HepG2 (cell line): ENCODE data around the gene ABL2. TPM values are rescaled to one million over a fixed set of nuclear protein-coding genes. Genes with fewer than 3 reads are reported as not detected.

Experiments
- MYC ChIP-seq: sonication (generic); formaldehyde crosslinking; IDR thresholded peaks from 2 replicates; pipeline ENCODE4 v1.9.0; 2021; ENCODE audit warnings: missing genetic modification reagents, borderline replicate concordance
- PAWR ChIP-seq: sonication (generic); formaldehyde crosslinking; IDR thresholded peaks from 2 replicates; pipeline ENCODE4 v1.4.0; 2020; ENCODE audit warnings: missing genetic modification reagents, mild to moderate bottlenecking, borderline replicate concordance
- PTBP1 ChIP-seq: fragments of 200-400 bp; formaldehyde crosslinking; IDR thresholded peaks from 2 replicates; pipeline ENCODE4 v1.6.1; 2018; ENCODE audit warnings: low read length, low read depth; ENCODE audit not compliant: poor library complexity, severe bottlenecking
- RAD21 ChIP-seq: fragments of 450-650 bp; formaldehyde crosslinking; IDR thresholded peaks from 2 replicates; pipeline ENCODE4 v1.5.0; 2020; ENCODE audit warnings: mild to moderate bottlenecking
- SRF ChIP-seq: IDR thresholded peaks from 2 replicates; pipeline ENCODE4 v1.6.1; 2011; ENCODE audit warnings: mild to moderate bottlenecking, low read depth, low read length, moderate library complexity
- ZBTB1 ChIP-seq: sonication (generic); formaldehyde crosslinking; IDR thresholded peaks from 2 replicates; pipeline ENCODE4 v1.4.0; 2020; ENCODE audit warnings: missing genetic modification reagents, borderline replicate concordance
- ZNF556 ChIP-seq: sonication (generic); formaldehyde crosslinking; IDR thresholded peaks from 2 replicates; pipeline ENCODE4 v1.4.0; 2020; ENCODE audit warnings: mild to moderate bottlenecking, missing genetic modification reagents, borderline replicate concordance
- ZNF878 ChIP-seq: sonication (generic); formaldehyde crosslinking; IDR thresholded peaks from 2 replicates; pipeline ENCODE4 v1.8.1; 2023; ENCODE audit warnings: mild to moderate bottlenecking, missing genetic modification reagents, moderate library complexity
- polyA plus RNA-seq, 8 experiments: library from polyadenylated mRNA; depleted of rRNA in 3 of 8; stranded (reverse) in 7 of 8; unstranded in 1 of 8; fragments of >200 nt; fragmentation: Illumina TruSeq in 4 of 8; extraction: Trizol in 4 of 8; gene quantifications; 2 replicates each; pipeline versions ENCODE4 v1.2.1 to v1.2.3, GENCODE V29; 2011 to 2016; ENCODE audit warnings: low read depth in 4 of 8, missing spikeins in 1 of 8, mixed read lengths in 1 of 8; ENCODE audit not compliant: insufficient read depth in 1 of 8
- total RNA-seq, 5 experiments: library from RNA; depleted of rRNA; stranded (reverse); fragments of >200 nt; fragmentation: Illumina TruSeq; extraction: Trizol; gene quantifications; 2 replicates each; pipeline ENCODE4 v1.2.3, GENCODE V29; 2016; ENCODE audit warnings: low read depth in 1 of 5
- TF ChIP-seq, protein P1 (sequence below): sonication (generic); formaldehyde crosslinking; IDR thresholded peaks from 2 replicates; pipeline ENCODE4 v1.8.1; 2023; ENCODE audit warnings: mild to moderate bottlenecking, missing genetic modification reagents
- TF ChIP-seq, protein P2 (sequence below): sonication (generic); formaldehyde crosslinking; IDR thresholded peaks from 2 replicates; pipeline ENCODE4 v1.8.0; 2022; ENCODE audit warnings: mild to moderate bottlenecking, missing genetic modification reagents, borderline replicate concordance
- TF ChIP-seq, protein P3 (sequence below): sonication (generic); formaldehyde crosslinking; IDR thresholded peaks from 2 replicates; pipeline ENCODE4 v1.4.0; 2020; ENCODE audit warnings: missing genetic modification reagents
- TF ChIP-seq, protein P4 (sequence below): sonication (generic); formaldehyde crosslinking; IDR thresholded peaks from 2 replicates; pipeline ENCODE4 v1.8.0; 2022; ENCODE audit warnings: missing genetic modification reagents, low read depth, mild to moderate bottlenecking, borderline replicate concordance
- TF ChIP-seq, protein P5 (sequence below): IDR thresholded peaks from 2 replicates; pipeline ENCODE4 v1.6.1; 2016; ENCODE audit warnings: low read depth, missing genetic modification reagents, missing compliant biosample characterization
- TF ChIP-seq, protein P6 (sequence below): sonication (generic); formaldehyde crosslinking; IDR thresholded peaks from 2 replicates; pipeline ENCODE4 v1.4.0; 2020; ENCODE audit warnings: mild to moderate bottlenecking, missing genetic modification reagents

Gene ABL2
- total and polyA plus RNA-seq, 2 of the 13 experiments (the other 11 are each of a cell fraction or from before 2014, with no cell fraction given), result 5.8 to 6.0 TPM

DNA sequence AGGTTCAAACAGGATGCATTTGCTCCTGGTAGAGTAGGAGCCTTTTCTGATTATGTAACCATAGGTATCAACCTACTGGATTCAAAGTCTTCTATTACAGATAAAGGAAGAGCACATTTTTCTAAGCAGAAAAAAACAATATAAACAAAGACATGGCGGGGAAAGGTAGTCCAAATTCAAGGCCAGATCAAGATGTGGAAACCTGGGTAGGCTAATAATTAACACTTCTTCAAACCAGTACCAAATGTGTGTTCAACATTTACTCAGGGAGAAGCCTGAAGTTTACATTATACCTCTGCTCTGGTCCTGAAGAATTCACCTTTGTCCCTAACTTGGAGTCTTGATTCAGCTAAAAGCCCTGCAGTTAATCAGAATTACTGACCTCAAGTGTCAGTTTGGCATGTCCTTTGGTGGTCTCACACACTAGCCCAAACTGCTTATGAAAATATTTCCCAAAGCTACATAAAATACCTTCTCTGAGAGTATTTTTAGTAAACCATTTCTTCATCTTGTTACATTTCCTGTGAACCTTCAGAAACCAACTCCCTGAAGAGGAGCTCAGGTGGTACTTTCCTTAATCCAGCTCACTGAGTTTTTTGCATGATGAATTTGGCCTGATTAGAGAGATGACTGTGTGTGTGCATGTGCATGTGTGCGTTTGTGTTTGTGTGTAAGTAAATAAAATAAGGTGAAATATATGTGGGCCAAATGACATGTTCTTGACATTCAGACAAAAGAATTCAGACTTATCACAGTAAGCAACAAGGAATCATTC lies 77.4 kb downstream of the ABL2 start (continued):
- TF ChIP-seq, protein P1, sequence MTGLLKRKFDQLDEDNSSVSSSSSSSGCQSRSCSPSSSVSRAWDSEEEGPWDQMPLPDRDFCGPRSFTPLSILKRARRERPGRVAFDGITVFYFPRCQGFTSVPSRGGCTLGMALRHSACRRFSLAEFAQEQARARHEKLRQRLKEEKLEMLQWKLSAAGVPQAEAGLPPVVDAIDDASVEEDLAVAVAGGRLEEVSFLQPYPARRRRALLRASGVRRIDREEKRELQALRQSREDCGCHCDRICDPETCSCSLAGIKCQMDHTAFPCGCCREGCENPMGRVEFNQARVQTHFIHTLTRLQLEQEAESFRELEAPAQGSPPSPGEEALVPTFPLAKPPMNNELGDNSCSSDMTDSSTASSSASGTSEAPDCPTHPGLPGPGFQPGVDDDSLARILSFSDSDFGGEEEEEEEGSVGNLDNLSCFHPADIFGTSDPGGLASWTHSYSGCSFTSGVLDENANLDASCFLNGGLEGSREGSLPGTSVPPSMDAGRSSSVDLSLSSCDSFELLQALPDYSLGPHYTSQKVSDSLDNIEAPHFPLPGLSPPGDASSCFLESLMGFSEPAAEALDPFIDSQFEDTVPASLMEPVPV (CRISPR knock-in tag), result no peak
- TF ChIP-seq, protein P2, sequence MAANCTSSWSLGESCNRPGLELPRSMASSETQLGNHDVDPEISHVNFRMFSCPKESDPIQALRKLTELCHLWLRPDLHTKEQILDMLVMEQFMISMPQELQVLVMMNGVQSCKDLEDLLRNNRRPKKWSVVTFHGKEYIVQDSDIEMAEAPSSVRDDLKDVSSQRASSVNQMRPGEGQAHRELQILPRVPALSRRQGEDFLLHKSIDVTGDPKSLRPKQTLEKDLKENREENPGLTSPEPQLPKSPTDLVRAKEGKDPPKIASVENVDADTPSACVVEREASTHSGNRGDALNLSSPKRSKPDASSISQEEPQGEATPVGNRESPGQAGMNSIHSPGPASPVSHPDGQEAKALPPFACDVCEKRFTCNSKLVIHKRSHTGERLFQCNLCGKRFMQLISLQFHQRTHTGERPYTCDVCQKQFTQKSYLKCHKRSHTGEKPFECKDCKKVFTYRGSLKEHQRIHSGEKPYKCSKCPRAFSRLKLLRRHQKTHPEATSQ (CRISPR knock-in tag), result no peak
- TF ChIP-seq RAD21 (no peak), ZBTB1 (CRISPR knock-in tag) (no peak), PTBP1 (no peak), MYC (CRISPR knock-in tag) (no peak), SRF (no peak), ZNF878 (no peak), ZNF556 (no peak), PAWR (CRISPR knock-in tag) (no peak)
- TF ChIP-seq, protein P3, sequence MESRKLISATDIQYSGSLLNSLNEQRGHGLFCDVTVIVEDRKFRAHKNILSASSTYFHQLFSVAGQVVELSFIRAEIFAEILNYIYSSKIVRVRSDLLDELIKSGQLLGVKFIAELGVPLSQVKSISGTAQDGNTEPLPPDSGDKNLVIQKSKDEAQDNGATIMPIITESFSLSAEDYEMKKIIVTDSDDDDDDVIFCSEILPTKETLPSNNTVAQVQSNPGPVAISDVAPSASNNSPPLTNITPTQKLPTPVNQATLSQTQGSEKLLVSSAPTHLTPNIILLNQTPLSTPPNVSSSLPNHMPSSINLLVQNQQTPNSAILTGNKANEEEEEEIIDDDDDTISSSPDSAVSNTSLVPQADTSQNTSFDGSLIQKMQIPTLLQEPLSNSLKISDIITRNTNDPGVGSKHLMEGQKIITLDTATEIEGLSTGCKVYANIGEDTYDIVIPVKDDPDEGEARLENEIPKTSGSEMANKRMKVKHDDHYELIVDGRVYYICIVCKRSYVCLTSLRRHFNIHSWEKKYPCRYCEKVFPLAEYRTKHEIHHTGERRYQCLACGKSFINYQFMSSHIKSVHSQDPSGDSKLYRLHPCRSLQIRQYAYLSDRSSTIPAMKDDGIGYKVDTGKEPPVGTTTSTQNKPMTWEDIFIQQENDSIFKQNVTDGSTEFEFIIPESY (CRISPR knock-in tag), result no peak
- TF ChIP-seq, protein P4, sequence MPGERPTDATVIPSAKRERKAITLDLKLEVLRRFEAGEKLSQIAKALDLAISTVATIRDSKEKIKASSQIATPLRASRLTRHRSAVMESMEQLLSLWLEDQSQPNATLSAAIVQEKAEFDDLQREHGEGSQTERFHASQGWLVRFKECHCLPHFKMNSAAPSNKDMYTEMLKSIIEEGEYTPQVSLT (CRISPR knock-in tag), result no peak
- TF ChIP-seq, protein P5, sequence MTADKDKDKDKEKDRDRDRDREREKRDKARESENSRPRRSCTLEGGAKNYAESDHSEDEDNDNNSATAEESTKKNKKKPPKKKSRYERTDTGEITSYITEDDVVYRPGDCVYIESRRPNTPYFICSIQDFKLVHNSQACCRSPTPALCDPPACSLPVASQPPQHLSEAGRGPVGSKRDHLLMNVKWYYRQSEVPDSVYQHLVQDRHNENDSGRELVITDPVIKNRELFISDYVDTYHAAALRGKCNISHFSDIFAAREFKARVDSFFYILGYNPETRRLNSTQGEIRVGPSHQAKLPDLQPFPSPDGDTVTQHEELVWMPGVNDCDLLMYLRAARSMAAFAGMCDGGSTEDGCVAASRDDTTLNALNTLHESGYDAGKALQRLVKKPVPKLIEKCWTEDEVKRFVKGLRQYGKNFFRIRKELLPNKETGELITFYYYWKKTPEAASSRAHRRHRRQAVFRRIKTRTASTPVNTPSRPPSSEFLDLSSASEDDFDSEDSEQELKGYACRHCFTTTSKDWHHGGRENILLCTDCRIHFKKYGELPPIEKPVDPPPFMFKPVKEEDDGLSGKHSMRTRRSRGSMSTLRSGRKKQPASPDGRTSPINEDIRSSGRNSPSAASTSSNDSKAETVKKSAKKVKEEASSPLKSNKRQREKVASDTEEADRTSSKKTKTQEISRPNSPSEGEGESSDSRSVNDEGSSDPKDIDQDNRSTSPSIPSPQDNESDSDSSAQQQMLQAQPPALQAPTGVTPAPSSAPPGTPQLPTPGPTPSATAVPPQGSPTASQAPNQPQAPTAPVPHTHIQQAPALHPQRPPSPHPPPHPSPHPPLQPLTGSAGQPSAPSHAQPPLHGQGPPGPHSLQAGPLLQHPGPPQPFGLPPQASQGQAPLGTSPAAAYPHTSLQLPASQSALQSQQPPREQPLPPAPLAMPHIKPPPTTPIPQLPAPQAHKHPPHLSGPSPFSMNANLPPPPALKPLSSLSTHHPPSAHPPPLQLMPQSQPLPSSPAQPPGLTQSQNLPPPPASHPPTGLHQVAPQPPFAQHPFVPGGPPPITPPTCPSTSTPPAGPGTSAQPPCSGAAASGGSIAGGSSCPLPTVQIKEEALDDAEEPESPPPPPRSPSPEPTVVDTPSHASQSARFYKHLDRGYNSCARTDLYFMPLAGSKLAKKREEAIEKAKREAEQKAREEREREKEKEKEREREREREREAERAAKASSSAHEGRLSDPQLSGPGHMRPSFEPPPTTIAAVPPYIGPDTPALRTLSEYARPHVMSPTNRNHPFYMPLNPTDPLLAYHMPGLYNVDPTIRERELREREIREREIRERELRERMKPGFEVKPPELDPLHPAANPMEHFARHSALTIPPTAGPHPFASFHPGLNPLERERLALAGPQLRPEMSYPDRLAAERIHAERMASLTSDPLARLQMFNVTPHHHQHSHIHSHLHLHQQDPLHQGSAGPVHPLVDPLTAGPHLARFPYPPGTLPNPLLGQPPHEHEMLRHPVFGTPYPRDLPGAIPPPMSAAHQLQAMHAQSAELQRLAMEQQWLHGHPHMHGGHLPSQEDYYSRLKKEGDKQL (CRISPR knock-in tag), result peak; percentile 79
- TF ChIP-seq, protein P6, sequence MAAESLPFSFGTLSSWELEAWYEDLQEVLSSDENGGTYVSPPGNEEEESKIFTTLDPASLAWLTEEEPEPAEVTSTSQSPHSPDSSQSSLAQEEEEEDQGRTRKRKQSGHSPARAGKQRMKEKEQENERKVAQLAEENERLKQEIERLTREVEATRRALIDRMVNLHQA (CRISPR knock-in tag), result no peak
